K562 (cell line): ENCODE measurements around the gene NUP62CL. TPM values are rescaled to one million over a fixed set of nuclear protein-coding genes. Genes with fewer than 3 reads are reported as not detected.
A peak's percentile ranks its signal among the peaks of the same experiment; 100 is the strongest.

Experiments used
- DACH1 ChIP-seq: fragments of 450-650 bp; IDR thresholded peaks from 2 replicates; pipeline ENCODE4 v1.6.1; 2018; ENCODE audit not compliant: partially characterized antibody
- ESRRA ChIP-seq: fragments of 450-650 bp; IDR thresholded peaks from 2 replicates; pipeline ENCODE4 v1.6.1; 2014; ENCODE audit warnings: low read depth, mild to moderate bottlenecking, moderate library complexity, borderline replicate concordance
- FOS ChIP-seq: IDR thresholded peaks from 3 replicates; pipeline ENCODE4 v1.6.1; 2011; ENCODE audit not compliant: insufficient read length; ENCODE audit errors: extremely low read depth
- ILK ChIP-seq: fragments of 450-650 bp; IDR thresholded peaks from 2 replicates; pipeline ENCODE4 v1.6.1; 2016; ENCODE audit warnings: missing genetic modification characterization, low read depth, mild to moderate bottlenecking, missing compliant biosample characterization, moderate library complexity, borderline replicate concordance
- KLF6 ChIP-seq: fragments of 250-450 bp; sonication (Bioruptor Pico); IDR thresholded peaks from 2 replicates; pipeline ENCODE4 v1.4.0; 2020; ENCODE audit warnings: mild to moderate bottlenecking, moderate library complexity, borderline replicate concordance
- NR2C1 ChIP-seq, 2 experiments: fragments of 450-650 bp; IDR thresholded peaks; 2 replicates each; pipeline ENCODE4 v1.6.1; 2017; ENCODE audit warnings: mild to moderate bottlenecking in 2 of 2, antibody characterized with exemption in 1 of 2, inconsistent platforms in 1 of 2, missing compliant biosample characterization in 1 of 2, missing genetic modification characterization in 1 of 2
- POLR2A ChIP-seq: fragments of 450-650 bp; conservative IDR thresholded peaks from 2 replicates; pipeline ENCODE4 v1.6.1; 2016
- RFX5 ChIP-seq: IDR thresholded peaks from 2 replicates; pipeline ENCODE4 v1.6.1; 2011; ENCODE audit warnings: low read depth, mild to moderate bottlenecking, improper control_type of control experiment, low read length
- UBTF ChIP-seq, 2 experiments: IDR thresholded peaks; 2 replicates each; pipeline ENCODE4 v1.6.1; 2012; ENCODE audit warnings: improper control_type of control experiment in 2 of 2, low read depth in 2 of 2, low read length in 2 of 2, borderline replicate concordance in 1 of 2
- ZNF133 ChIP-seq: fragments of 250-450 bp; sonication (Bioruptor Pico); IDR thresholded peaks from 2 replicates; pipeline ENCODE4 v1.4.0; 2020; ENCODE audit warnings: mild to moderate bottlenecking
- ZNF217 ChIP-seq: sonication (generic); formaldehyde crosslinking; IDR thresholded peaks from 2 replicates; pipeline ENCODE4 v1.8.0; 2022; ENCODE audit warnings: mild to moderate bottlenecking, missing genetic modification reagents
- ZNF232 ChIP-seq: sonication (generic); formaldehyde crosslinking; IDR thresholded peaks from 2 replicates; pipeline ENCODE4 v1.8.0; 2022; ENCODE audit warnings: mild to moderate bottlenecking, missing genetic modification reagents
- ZNF239 ChIP-seq: fragments of 250-450 bp; sonication (Bioruptor Pico); IDR thresholded peaks from 2 replicates; pipeline ENCODE4 v1.4.0; 2020; ENCODE audit warnings: mild to moderate bottlenecking
- ZNF699 ChIP-seq: fragments of 250-450 bp; sonication (Bioruptor Pico); IDR thresholded peaks from 2 replicates; pipeline ENCODE4 v1.8.0; 2021; ENCODE audit warnings: mild to moderate bottlenecking, moderate library complexity; ENCODE audit not compliant: insufficient replicate concordance
- polyA plus RNA-seq, 8 experiments: library from polyadenylated mRNA; depleted of rRNA in 4 of 8; stranded (reverse) in 5 of 8; unstranded in 3 of 8; fragments of >200 nt; fragmentation: Nextera tagmentation in 2 of 8; fragmentation: Illumina TruSeq in 1 of 8; extraction: Ambion mirVana in 2 of 8; extraction: Trizol in 1 of 8; gene quantifications; 2 replicates each; pipeline versions ENCODE4 v1.2.1 to v1.2.3, GENCODE V29; 2011 to 2014; ENCODE audit warnings: inconsistent platforms in 1 of 8, missing spikeins in 1 of 8
- total RNA-seq, 7 experiments: library from RNA; depleted of rRNA in 6 of 7; stranded (reverse); fragments of >200 nt in 6 of 7; fragmentation: Illumina TruSeq in 2 of 7; extraction: Trizol in 2 of 7; gene quantifications; 2 replicates each; pipeline versions ENCODE4 v1.2.1 to v1.2.3, GENCODE V29; 2011 to 2021; ENCODE audit warnings: low replicate concordance in 1 of 7
- TF ChIP-seq, protein P1 (sequence below): sonication (generic); formaldehyde crosslinking; IDR thresholded peaks from 2 replicates; pipeline ENCODE4 v1.8.1; 2023; ENCODE audit warnings: missing genetic modification reagents, mild to moderate bottlenecking, borderline replicate concordance
- TF ChIP-seq, protein P2 (sequence below): sonication (generic); formaldehyde crosslinking; IDR thresholded peaks from 2 replicates; pipeline ENCODE4 v1.9.0; 2022; ENCODE audit warnings: mild to moderate bottlenecking, missing genetic modification reagents

Gene NUP62CL
- total and polyA plus RNA-seq, 9 of the 15 experiments (the other 6 are each of a cell fraction or from before 2014, with no cell fraction given) = 29.7 to 101 (median 42.7) TPM

- TF ChIP-seq, protein P1, sequence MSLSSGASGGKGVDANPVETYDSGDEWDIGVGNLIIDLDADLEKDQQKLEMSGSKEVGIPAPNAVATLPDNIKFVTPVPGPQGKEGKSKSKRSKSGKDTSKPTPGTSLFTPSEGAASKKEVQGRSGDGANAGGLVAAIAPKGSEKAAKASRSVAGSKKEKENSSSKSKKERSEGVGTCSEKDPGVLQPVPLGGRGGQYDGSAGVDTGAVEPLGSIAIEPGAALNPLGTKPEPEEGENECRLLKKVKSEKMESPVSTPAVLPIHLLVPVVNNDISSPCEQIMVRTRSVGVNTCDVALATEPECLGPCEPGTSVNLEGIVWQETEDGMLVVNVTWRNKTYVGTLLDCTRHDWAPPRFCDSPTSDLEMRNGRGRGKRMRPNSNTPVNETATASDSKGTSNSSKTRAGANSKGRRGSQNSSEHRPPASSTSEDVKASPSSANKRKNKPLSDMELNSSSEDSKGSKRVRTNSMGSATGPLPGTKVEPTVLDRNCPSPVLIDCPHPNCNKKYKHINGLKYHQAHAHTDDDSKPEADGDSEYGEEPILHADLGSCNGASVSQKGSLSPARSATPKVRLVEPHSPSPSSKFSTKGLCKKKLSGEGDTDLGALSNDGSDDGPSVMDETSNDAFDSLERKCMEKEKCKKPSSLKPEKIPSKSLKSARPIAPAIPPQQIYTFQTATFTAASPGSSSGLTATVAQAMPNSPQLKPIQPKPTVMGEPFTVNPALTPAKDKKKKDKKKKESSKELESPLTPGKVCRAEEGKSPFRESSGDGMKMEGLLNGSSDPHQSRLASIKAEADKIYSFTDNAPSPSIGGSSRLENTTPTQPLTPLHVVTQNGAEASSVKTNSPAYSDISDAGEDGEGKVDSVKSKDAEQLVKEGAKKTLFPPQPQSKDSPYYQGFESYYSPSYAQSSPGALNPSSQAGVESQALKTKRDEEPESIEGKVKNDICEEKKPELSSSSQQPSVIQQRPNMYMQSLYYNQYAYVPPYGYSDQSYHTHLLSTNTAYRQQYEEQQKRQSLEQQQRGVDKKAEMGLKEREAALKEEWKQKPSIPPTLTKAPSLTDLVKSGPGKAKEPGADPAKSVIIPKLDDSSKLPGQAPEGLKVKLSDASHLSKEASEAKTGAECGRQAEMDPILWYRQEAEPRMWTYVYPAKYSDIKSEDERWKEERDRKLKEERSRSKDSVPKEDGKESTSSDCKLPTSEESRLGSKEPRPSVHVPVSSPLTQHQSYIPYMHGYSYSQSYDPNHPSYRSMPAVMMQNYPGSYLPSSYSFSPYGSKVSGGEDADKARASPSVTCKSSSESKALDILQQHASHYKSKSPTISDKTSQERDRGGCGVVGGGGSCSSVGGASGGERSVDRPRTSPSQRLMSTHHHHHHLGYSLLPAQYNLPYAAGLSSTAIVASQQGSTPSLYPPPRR = no peak
- TF ChIP-seq ESRRA (peak; percentile 56; the same call in 1 of the 2 replicates), UBTF (IDR thresholded peaks at IDR 0.05; ENCODE audit: borderline replicate concordance in 1 of 2, low read depth in 2 of 2, low read length in 2 of 2) (peak; percentile 33 to 58; a peak in 2 of 4 replicates), DACH1 (no peak), ZNF217 (CRISPR knock-in tag) (no peak), ILK (tag) (no peak), ZNF239 (CRISPR knock-in tag) (no peak), NR2C1 (IDR thresholded peaks at IDR 0.05) (peak; percentile 80), NR2C1 (tag; IDR thresholded peaks at IDR 0.05) (peak; percentile 81), KLF6 (no peak), ZNF133 (CRISPR knock-in tag) (no peak), RFX5 (peak; percentile 83), POLR2A (peak; percentile 84), ZNF699 (no peak), FOS (peak; percentile 78), ZNF232 (no peak)
- TF ChIP-seq, protein P2, sequence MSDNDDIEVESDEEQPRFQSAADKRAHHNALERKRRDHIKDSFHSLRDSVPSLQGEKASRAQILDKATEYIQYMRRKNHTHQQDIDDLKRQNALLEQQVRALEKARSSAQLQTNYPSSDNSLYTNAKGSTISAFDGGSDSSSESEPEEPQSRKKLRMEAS (CRISPR knock-in tag) = peak; percentile 81
Observed at GRCh38 chrX:107205770-107206696, at the start of gene NUP62CL, which contains the start of gene DNAAF6 (continued).
